Endothelial cell of umbilical vein (primary cell): ENCODE data around the gene ALK. TPM values are rescaled to one million over a fixed set of nuclear protein-coding genes. Genes with fewer than 3 reads are reported as not detected.

Experiments
- BruUV-seq: library from RNA; stranded (reverse); fragments of 400-500 nt; replicated peaks from 2 replicates; lab custom pipeline; 2021; lab: Mats Ljungman, UMichigan
- CTCF ChIA-PET: fragments of 300-600, 350-600 bp; sonication (Branson Sonifier 250); formaldehyde crosslinking; loops from one replicate; lab custom pipeline; 2021; ENCODE audit warnings: antibody characterized with exemption, inconsistent platforms; lab: Charles Lee
- POLR2A ChIA-PET: fragments of 300-600, 350-600 bp; sonication (Branson Sonifier 250); formaldehyde crosslinking; loops from one replicate; lab custom pipeline; 2021; ENCODE audit warnings: antibody characterized with exemption, inconsistent platforms; lab: Charles Lee
- DNase-seq: peaks from one replicate; pipeline ENCODE4 v3.0.0-alpha.2; 2011; ENCODE audit warnings: low read depth, low spot score
- FAIRE-seq: peaks from 2 replicates; lab custom pipeline; 2011; peaks lifted over from hg19 to GRCh38; lab: Jason Lieb, UNC
- H2AFZ ChIP-seq: 2 replicates; pipeline ENCODE4 v1.6.0; 2012; ENCODE audit warnings: low read depth, low read length, control low read depth, inconsistent platforms
- H3K27ac ChIP-seq: 2 replicates; pipeline ENCODE4 v1.5.1; 2011; ENCODE audit warnings: low read depth, mild to moderate bottlenecking, control low read depth, low read length, moderate library complexity; ENCODE audit not compliant: insufficient read depth
- H3K27me3 ChIP-seq, 2 experiments: 2 replicates each; pipeline versions ENCODE4 v1.6.0 to v1.6.1; 2011; ENCODE audit warnings: low read length in 2 of 2, mixed read lengths in 1 of 2; ENCODE audit not compliant: control insufficient read depth in 2 of 2, insufficient read depth in 2 of 2
- H3K36me3 ChIP-seq, 2 experiments: 2 replicates in 1 of 2; 3 replicates in 1 of 2; pipeline ENCODE4 v1.5.1; 2011; ENCODE audit warnings: low read length in 2 of 2, mild to moderate bottlenecking in 1 of 2, moderate library complexity in 1 of 2; ENCODE audit not compliant: control insufficient read depth in 2 of 2, insufficient read depth in 2 of 2; ENCODE audit errors: extremely low read depth in 1 of 2
- H3K4me1 ChIP-seq: 3 replicates; pipeline ENCODE4 v1.5.1; 2011; ENCODE audit warnings: mild to moderate bottlenecking, low read length; ENCODE audit not compliant: control insufficient read depth, insufficient read depth; ENCODE audit errors: extremely low read depth
- H3K4me2 ChIP-seq: 2 replicates; pipeline ENCODE4 v1.6.1; 2011; ENCODE audit warnings: low read length, control low read depth, mixed read lengths; ENCODE audit not compliant: insufficient read depth
- H3K4me3 ChIP-seq, 3 experiments: fragments of 200-600 bp in 1 of 3; sonication (generic), shearing (Covaris generic) in 1 of 3; replicated peaks in 1 of 3; 2 replicates each; pipeline ENCODE4 v1.5.1; 2011 to 2016; ENCODE audit warnings: control low read depth in 3 of 3, low read length in 3 of 3, mild to moderate bottlenecking in 2 of 3, inconsistent platforms in 1 of 3, low read depth in 1 of 3, moderate library complexity in 1 of 3; ENCODE audit not compliant: insufficient read depth in 1 of 3
- H3K79me2 ChIP-seq: 2 replicates; pipeline ENCODE4 v1.6.0; 2012; ENCODE audit warnings: low read length, inconsistent platforms; ENCODE audit not compliant: control insufficient read depth, insufficient read depth
- H3K9ac ChIP-seq: replicated peaks from 2 replicates; pipeline ENCODE3; 2011; ENCODE audit warnings: low read length, control low read depth; ENCODE audit not compliant: insufficient read depth; ENCODE audit errors: extremely low read depth
- H3K9me1 ChIP-seq: replicated peaks from 3 replicates; pipeline ENCODE4 v1.6.0; 2011; ENCODE audit warnings: mild to moderate bottlenecking, low read length; ENCODE audit not compliant: control insufficient read depth, insufficient read depth; ENCODE audit errors: extremely low read depth
- H3K9me3 ChIP-seq: replicated peaks from 2 replicates; pipeline ENCODE4 v1.5.1; 2012; ENCODE audit warnings: low read length, inconsistent platforms; ENCODE audit not compliant: control insufficient read depth, insufficient read depth
- H4K20me1 ChIP-seq: replicated peaks from 2 replicates; pipeline ENCODE3; 2011; ENCODE audit warnings: mild to moderate bottlenecking, low read length; ENCODE audit not compliant: control insufficient read depth, insufficient read depth; ENCODE audit errors: extremely low read depth
- EZH2 ChIP-seq: IDR thresholded peaks from 2 replicates; pipeline ENCODE4 v1.6.1; 2012; ENCODE audit warnings: borderline replicate concordance, low read depth, mild to moderate bottlenecking, moderate library complexity, low read length, inconsistent platforms; ENCODE audit not compliant: severe bottlenecking
- GATA2 ChIP-seq: IDR thresholded peaks from 2 replicates; pipeline ENCODE4 v1.7.0; 2011; ENCODE audit warnings: low read depth, mild to moderate bottlenecking, moderate library complexity, mixed read lengths, low read length; ENCODE audit not compliant: insufficient read length, insufficient read depth
- JUN ChIP-seq: IDR thresholded peaks from 2 replicates; pipeline ENCODE4 v1.6.1; 2011; ENCODE audit warnings: borderline replicate concordance, low read depth; ENCODE audit not compliant: insufficient read length, insufficient read depth
- MAX ChIP-seq: IDR thresholded peaks from 2 replicates; pipeline ENCODE4 v1.6.1; 2011; ENCODE audit not compliant: insufficient read depth, insufficient read length
- MYC ChIP-seq: IDR thresholded peaks from one replicate; pipeline ENCODE4 v1.6.1; 2011; ENCODE audit warnings: mild to moderate bottlenecking, low read depth, low read length
- POLR2A ChIP-seq: IDR thresholded peaks from 2 replicates; pipeline ENCODE4 v1.6.1; 2012; ENCODE audit warnings: low read depth, mild to moderate bottlenecking, control low read depth, low read length
- POLR2AphosphoS5 ChIP-seq: IDR thresholded peaks from 2 replicates; pipeline ENCODE4 v1.6.1; 2012; ENCODE audit warnings: low read depth, mild to moderate bottlenecking, control low read depth, low read length, moderate library complexity; ENCODE audit not compliant: insufficient read depth
- dilution Hi-C: fragments of 300-500 bp; cut with MboI; formaldehyde crosslinking; loops from one replicate; pipeline ENCODE4 v1.15.0; 2019; ENCODE audit warnings: low sequenced_read_pairs; ENCODE audit not compliant: extremely low pct_ligation_motif_present
- intact Hi-C: fragments of 100-400 bp; cut with micrococcal nuclease; formaldehyde crosslinking; loops from one replicate; pipeline ENCODE4 v1.10.0; 2022
- polyA plus RNA-seq, 4 experiments: library from polyadenylated mRNA; depleted of rRNA in 3 of 4; stranded (reverse) in 3 of 4; unstranded in 1 of 4; fragments of >200 nt; gene quantifications; 2 replicates each; pipeline versions ENCODE4 v1.2.1 to v1.2.3, GENCODE V29; 2011 to 2012; ENCODE audit warnings: missing spikeins in 1 of 4
- total RNA-seq: library from RNA; stranded (reverse); gene quantifications from 2 replicates; pipeline ENCODE4 v1.2.3, GENCODE V29; 2021
- TF ChIP-seq, protein P1 (sequence below), 2 donors: IDR thresholded peaks; 1 replicate in 1 of 2; 2 replicates in 1 of 2; pipeline ENCODE4 v1.5.1; 2011; ENCODE audit warnings: low read length in 2 of 2, mild to moderate bottlenecking in 2 of 2, moderate library complexity in 2 of 2, control low read depth in 1 of 2, inconsistent platforms in 1 of 2, low read depth in 1 of 2; ENCODE audit not compliant: insufficient read depth in 1 of 2; ENCODE audit errors: extremely low read depth in 1 of 2

Gene ALK
- total and polyA plus RNA-seq, 2 donors (not counting 3 experiments of a cell fraction or from before 2014, with no cell fraction given): not detected

DNA sequence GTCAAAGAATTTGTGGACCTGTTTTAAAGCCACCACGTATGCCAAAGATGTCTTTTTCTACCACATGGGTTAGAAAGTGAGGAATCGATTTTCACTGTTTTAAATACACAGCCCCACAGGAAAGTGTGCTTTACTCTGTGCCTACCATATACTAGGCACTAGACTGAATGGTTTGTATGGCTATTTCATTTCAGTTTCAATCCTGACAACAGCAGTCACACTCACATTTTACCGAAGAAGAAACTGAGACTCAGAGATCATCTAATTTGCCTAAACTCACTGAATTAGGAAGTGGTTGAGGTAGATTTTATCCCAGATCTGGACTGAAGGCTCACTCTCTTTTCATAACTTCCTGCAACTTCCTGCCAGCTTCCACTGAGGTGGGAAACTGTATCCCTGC lies 176.4 kb downstream of the ALK start:
- Histone ChIP-seq H3K9me3 (peaks cover 5% of the 10 kb centered on the region), H2AFZ (no peak overlapping the region), H3K4me1 (no peaks in the 10 kb centered on the region), H3K79me2 (no peaks in the 10 kb centered on the region), H4K20me1 (no peaks in the 10 kb centered on the region), H3K4me3 (no peak overlapping the region), H3K9me1 (no peaks in the 10 kb centered on the region), H3K27ac (no peak overlapping the region), H3K36me3 (no peaks in the 10 kb centered on the region), H3K4me2 (no peak overlapping the region), H3K27me3 (no peaks in the 10 kb centered on the region), H3K9ac (no peak overlapping the region)
- no TSS peak for BruUV-seq
- intact Hi-C loops: no loop called here
- POLR2A ChIA-PET: no interaction called here
- dilution Hi-C loops: no loop called here
- TF ChIP-seq POLR2A: no peak
- no peak for TF ChIP-seq MYC
- no peak for TF ChIP-seq GATA2
- TF ChIP-seq JUN: no peak
- no peak for TF ChIP-seq EZH2
- no peak for TF ChIP-seq MAX
- no peak for TF ChIP-seq POLR2AphosphoS5
- TF ChIP-seq, protein P1, sequence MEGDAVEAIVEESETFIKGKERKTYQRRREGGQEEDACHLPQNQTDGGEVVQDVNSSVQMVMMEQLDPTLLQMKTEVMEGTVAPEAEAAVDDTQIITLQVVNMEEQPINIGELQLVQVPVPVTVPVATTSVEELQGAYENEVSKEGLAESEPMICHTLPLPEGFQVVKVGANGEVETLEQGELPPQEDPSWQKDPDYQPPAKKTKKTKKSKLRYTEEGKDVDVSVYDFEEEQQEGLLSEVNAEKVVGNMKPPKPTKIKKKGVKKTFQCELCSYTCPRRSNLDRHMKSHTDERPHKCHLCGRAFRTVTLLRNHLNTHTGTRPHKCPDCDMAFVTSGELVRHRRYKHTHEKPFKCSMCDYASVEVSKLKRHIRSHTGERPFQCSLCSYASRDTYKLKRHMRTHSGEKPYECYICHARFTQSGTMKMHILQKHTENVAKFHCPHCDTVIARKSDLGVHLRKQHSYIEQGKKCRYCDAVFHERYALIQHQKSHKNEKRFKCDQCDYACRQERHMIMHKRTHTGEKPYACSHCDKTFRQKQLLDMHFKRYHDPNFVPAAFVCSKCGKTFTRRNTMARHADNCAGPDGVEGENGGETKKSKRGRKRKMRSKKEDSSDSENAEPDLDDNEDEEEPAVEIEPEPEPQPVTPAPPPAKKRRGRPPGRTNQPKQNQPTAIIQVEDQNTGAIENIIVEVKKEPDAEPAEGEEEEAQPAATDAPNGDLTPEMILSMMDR (IDR thresholded peaks at IDR 0.05; ENCODE audit: extremely low read depth in 1 of 2, insufficient read depth in 1 of 2, low read depth in 1 of 2, low read length in 2 of 2): no peak
- DNase-seq (no peak), FAIRE-seq (no peak)
- CTCF ChIA-PET: no interaction called here
